CD14-positive monocyte (primary cell): Measurements from ENCODE around the gene ACOT7. TPM values are rescaled to one million over a fixed set of nuclear protein-coding genes. Genes with fewer than 3 reads are reported as not detected.

Experiments
- DNase-seq, 3 donors: peaks; one replicate each; pipeline ENCODE4 v3.0.0-alpha.2; 2011 to 2022
- H2AFZ ChIP-seq: 2 replicates; pipeline ENCODE4 v1.6.0; 2012; ENCODE audit warnings: mild to moderate bottlenecking, low read depth, low read length, inconsistent platforms; ENCODE audit not compliant: insufficient read depth, poor library complexity, severe bottlenecking
- H3K27ac ChIP-seq, 2 donors: 1 replicate in 1 of 2; 2 replicates in 1 of 2; pipeline ENCODE4 v1.5.1; 2012 to 2013; ENCODE audit warnings: low read length in 2 of 2, control low read depth in 1 of 2, inconsistent platforms in 1 of 2, low read depth in 1 of 2, mild to moderate bottlenecking in 1 of 2
- H3K27me3 ChIP-seq, 2 donors: one replicate each; pipeline versions ENCODE4 v1.6.0 to v1.6.1; 2011 to 2013; ENCODE audit warnings: low read length in 2 of 2; ENCODE audit not compliant: control insufficient read depth in 2 of 2, insufficient read depth in 2 of 2
- H3K36me3 ChIP-seq, 2 donors: replicated peaks in 1 of 2; 1 replicate in 1 of 2; 2 replicates in 1 of 2; pipeline versions ENCODE4 v1.5.1 to v1.6.1; 2012 to 2013; ENCODE audit warnings: low read length in 2 of 2, control low read depth in 1 of 2, inconsistent platforms in 1 of 2, mild to moderate bottlenecking in 1 of 2; ENCODE audit not compliant: insufficient read depth in 2 of 2, control insufficient read depth in 1 of 2
- H3K4me1 ChIP-seq, 2 donors: 1 replicate in 1 of 2; 2 replicates in 1 of 2; pipeline versions ENCODE4 v1.5.1 to v1.6.1; 2012 to 2013; ENCODE audit warnings: low read length in 2 of 2, control low read depth in 1 of 2, inconsistent platforms in 1 of 2, mild to moderate bottlenecking in 1 of 2, moderate library complexity in 1 of 2; ENCODE audit not compliant: insufficient read depth in 2 of 2, control insufficient read depth in 1 of 2
- H3K4me2 ChIP-seq: replicated peaks from 2 replicates; pipeline ENCODE3; 2012; ENCODE audit warnings: low read length, moderate library complexity, mild to moderate bottlenecking; ENCODE audit not compliant: poor library complexity, severe bottlenecking; ENCODE audit errors: extremely low read depth
- H3K4me3 ChIP-seq, 3 experiments: fragments of 200-600 bp in 1 of 3; sonication (generic) in 1 of 3; replicated peaks in 1 of 3; 1 replicate in 2 of 3; 2 replicates in 1 of 3; pipeline ENCODE4 v1.5.1; 2011 to 2013; ENCODE audit warnings: low read length in 3 of 3, mild to moderate bottlenecking in 3 of 3, control low read depth in 2 of 3, low read depth in 2 of 3, inconsistent platforms in 1 of 3, moderate library complexity in 1 of 3
- H3K79me2 ChIP-seq: 2 replicates; pipeline ENCODE4 v1.6.0; 2012; ENCODE audit warnings: mild to moderate bottlenecking, control low read depth, inconsistent platforms, low read length, moderate library complexity; ENCODE audit not compliant: insufficient read depth
- H3K9ac ChIP-seq: 2 replicates; pipeline ENCODE4 v1.6.0; 2017; ENCODE audit warnings: low read length, mild to moderate bottlenecking; ENCODE audit not compliant: insufficient read depth, poor library complexity, severe bottlenecking
- H3K9me3 ChIP-seq, 2 donors: replicated peaks in 1 of 2; 1 replicate in 1 of 2; 2 replicates in 1 of 2; pipeline versions ENCODE4 v1.5.1 to v1.6.1; 2012 to 2013; ENCODE audit warnings: low read length in 2 of 2, control low read depth in 1 of 2; ENCODE audit not compliant: control insufficient read depth in 1 of 2, insufficient read depth in 1 of 2
- H4K20me1 ChIP-seq: 2 replicates; pipeline ENCODE4 v1.6.0; 2012; ENCODE audit warnings: mild to moderate bottlenecking, low read length, control low read depth, moderate library complexity; ENCODE audit not compliant: insufficient read depth
- H3K27ac Mint-ChIP-seq, 7 donors: one replicate each; pipeline ENCODE4 v1.8.0; 2020; ENCODE audit warnings: mild to moderate bottlenecking in 7 of 7, mixed read lengths in 7 of 7, moderate library complexity in 6 of 7, inconsistent platforms in 2 of 7
- H3K27me3 Mint-ChIP-seq, 3 donors: one replicate each; pipeline ENCODE4 v1.8.0; 2021 to 2022; ENCODE audit warnings: low read depth in 3 of 3, mild to moderate bottlenecking in 3 of 3, mixed read lengths in 3 of 3, moderate library complexity in 3 of 3, inconsistent platforms in 1 of 3
- H3K36me3 Mint-ChIP-seq, 2 donors: one replicate each; pipeline ENCODE4 v1.8.0; 2020; ENCODE audit warnings: mixed read lengths in 2 of 2, inconsistent platforms in 1 of 2, mild to moderate bottlenecking in 1 of 2
- H3K4me1 Mint-ChIP-seq: one replicate; pipeline ENCODE4 v1.8.0; 2020; ENCODE audit warnings: mild to moderate bottlenecking, mixed read lengths
- H3K4me3 Mint-ChIP-seq, 2 donors: one replicate each; pipeline ENCODE4 v1.8.0; 2020; ENCODE audit warnings: mild to moderate bottlenecking in 2 of 2, mixed read lengths in 2 of 2, moderate library complexity in 1 of 2
- H3K9me3 Mint-ChIP-seq, 7 donors: one replicate each; pipeline ENCODE4 v1.8.0; 2020 to 2022; ENCODE audit warnings: mixed read lengths in 7 of 7, mild to moderate bottlenecking in 6 of 7, moderate library complexity in 6 of 7, inconsistent platforms in 2 of 7
- WGBS: methylation state at CpG from one replicate; pipeline ENCODE4 v1.1.5; 2013; ENCODE audit warnings: missing lambda C conversion rate; ENCODE audit not compliant: insufficient coverage; 5-methylcytosine and 5-hydroxymethylcytosine counted together
- intact Hi-C, 2 donors: fragments of 100-400 bp; cut with micrococcal nuclease; formaldehyde crosslinking; loops; one replicate each; pipeline versions ENCODE4 v1.15.0 to v1.15.1; 2023
- polyA plus RNA-seq, 3 donors: library from polyadenylated mRNA; depleted of rRNA in 1 of 3; unstranded in 2 of 3; stranded (reverse) in 1 of 3; fragments of 300-500 nt in 2 of 3; fragments of >200 nt in 1 of 3; fragmentation: Illumina TruSeq in 2 of 3; gene quantifications; 1 replicate in 2 of 3; 2 replicates in 1 of 3; pipeline ENCODE4 v1.2.3, GENCODE V29; 2012 to 2021
- TF ChIP-seq, protein P1 (sequence below): fragments of 200-600 bp; IDR thresholded peaks from one replicate; pipeline ENCODE4 v1.8.0; 2022; ENCODE audit warnings: antibody characterized with exemption, mild to moderate bottlenecking

The ACOT7 gene
- polyA plus RNA-seq, 3 donors = 0.63 to 4.3 (median 1.4) TPM

DNA sequence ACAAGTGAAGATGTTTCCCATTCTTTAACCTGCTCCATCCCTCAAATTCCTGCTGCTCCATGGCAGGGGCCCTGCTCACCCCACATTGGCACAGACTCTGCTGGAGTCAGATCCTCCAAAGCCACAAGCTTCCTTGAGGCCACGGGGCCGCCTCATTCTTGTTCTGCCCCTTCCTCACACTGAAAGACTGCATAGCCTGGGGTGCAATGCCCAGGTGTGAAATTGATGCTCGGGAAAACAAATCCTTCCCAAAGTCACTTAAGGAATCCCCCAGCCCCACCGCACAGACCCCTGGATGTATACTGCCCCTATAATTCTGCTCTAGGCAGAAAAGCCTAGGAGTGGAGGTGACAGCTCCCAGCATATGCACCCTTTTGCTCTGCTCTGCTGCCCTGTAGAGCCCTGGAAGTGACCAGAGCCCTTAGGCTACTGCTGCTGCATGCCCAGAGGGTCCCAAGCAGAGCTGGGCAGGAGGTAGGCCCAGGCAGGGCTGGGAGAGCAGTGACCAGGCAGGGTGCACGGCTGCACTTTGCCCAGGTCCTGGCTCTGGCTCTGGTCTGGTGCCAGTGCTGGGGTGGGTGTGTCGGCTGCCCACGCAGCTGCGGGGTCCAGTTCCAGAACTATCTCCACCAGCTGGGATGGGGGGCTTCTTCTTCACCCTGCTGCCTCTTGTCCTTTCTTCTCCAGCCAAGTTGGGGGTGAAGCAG, 24.5 kb upstream of the ACOT7 start:
- Mint-ChIP-seq H3K36me3 (no peaks in the 10 kb centered on the region), H3K9me3 (peaks cover 0 to 7% (median 2%) of the 10 kb centered on the region in 7 donors), H3K27ac (peak overlapping the region in 1 of 7 donors; percentile 29), H3K27me3 (peaks cover 73 to 97% (median 75%) of the 10 kb centered on the region in 3 donors), H3K4me1 (peaks cover 7% of the 10 kb centered on the region), H3K4me3 (peak overlapping the region in 1 of 2 donors; percentile 57)
- Histone ChIP-seq H3K4me1 (no peaks in the 10 kb centered on the region), H3K27me3 (peaks cover 30 to 77% of the 10 kb centered on the region in 2 donors), H3K9ac (no peak overlapping the region), H3K4me3 (no peak overlapping the region), H2AFZ (no peak overlapping the region), H3K4me2 (no peak overlapping the region), H3K36me3 (no peaks in the 10 kb centered on the region), H3K9me3 (peaks cover 0 to 12% of the 10 kb centered on the region in 2 donors), H4K20me1 (no peaks in the 10 kb centered on the region), H3K27ac (no peak overlapping the region), H3K79me2 (no peaks in the 10 kb centered on the region)
- TF ChIP-seq, protein P1, sequence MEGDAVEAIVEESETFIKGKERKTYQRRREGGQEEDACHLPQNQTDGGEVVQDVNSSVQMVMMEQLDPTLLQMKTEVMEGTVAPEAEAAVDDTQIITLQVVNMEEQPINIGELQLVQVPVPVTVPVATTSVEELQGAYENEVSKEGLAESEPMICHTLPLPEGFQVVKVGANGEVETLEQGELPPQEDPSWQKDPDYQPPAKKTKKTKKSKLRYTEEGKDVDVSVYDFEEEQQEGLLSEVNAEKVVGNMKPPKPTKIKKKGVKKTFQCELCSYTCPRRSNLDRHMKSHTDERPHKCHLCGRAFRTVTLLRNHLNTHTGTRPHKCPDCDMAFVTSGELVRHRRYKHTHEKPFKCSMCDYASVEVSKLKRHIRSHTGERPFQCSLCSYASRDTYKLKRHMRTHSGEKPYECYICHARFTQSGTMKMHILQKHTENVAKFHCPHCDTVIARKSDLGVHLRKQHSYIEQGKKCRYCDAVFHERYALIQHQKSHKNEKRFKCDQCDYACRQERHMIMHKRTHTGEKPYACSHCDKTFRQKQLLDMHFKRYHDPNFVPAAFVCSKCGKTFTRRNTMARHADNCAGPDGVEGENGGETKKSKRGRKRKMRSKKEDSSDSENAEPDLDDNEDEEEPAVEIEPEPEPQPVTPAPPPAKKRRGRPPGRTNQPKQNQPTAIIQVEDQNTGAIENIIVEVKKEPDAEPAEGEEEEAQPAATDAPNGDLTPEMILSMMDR = no peak
- DNase-seq = no peak
- intact Hi-C loops = no loop called here
- WGBS = 80% methylated on average over 3 of the region's 8 CpGs

DNA sequence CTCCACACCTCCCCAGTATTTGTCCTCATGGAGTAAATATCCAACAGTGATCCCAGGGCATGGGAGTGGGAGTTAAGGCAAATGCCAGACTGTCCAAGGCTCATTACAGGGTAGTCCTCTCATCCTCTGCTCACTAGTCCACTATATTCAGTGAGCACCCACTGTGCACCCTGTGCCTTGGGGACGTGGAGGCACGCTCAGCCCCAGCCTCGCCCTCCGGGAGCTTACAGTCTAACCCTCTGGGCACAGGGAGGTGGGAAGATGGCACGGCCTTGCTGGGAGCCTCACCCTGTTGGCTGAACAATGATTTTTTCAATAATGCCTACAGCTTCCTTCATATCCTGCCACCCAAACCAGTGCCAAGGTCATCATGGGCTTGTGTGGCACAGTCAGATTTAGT, 23.3 kb upstream of the ACOT7 start:
- Histone ChIP-seq H3K36me3 (no peaks in the 10 kb centered on the region), H3K4me2 (no peak overlapping the region), H3K4me1 (no peaks in the 10 kb centered on the region), H3K9me3 (peaks cover 0 to 11% of the 10 kb centered on the region in 2 donors), H3K4me3 (no peak overlapping the region), H4K20me1 (no peaks in the 10 kb centered on the region), H2AFZ (no peak overlapping the region), H3K27me3 (peaks cover 26 to 70% of the 10 kb centered on the region in 2 donors), H3K27ac (no peak overlapping the region), H3K79me2 (no peaks in the 10 kb centered on the region), H3K9ac (no peak overlapping the region)
- Mint-ChIP-seq H3K27me3 (peaks cover 66 to 94% (median 68%) of the 10 kb centered on the region in 3 donors), H3K4me3 (peak overlapping the region in 1 of 2 donors; percentile 39), H3K36me3 (no peaks in the 10 kb centered on the region), H3K4me1 (peaks cover 7% of the 10 kb centered on the region), H3K9me3 (peaks cover 0 to 7% (median 2%) of the 10 kb centered on the region in 7 donors), H3K27ac (no peak overlapping the region)
- TF ChIP-seq, protein P1 = no peak
- intact Hi-C loops = no loop called here
- WGBS = 93% methylated on average over 5 of the region's 5 CpGs
- DNase-seq = no peak
